Activated CD4-positive, alpha-beta T cell treated with anti-CD3 and anti-CD28 coated beads, Interleukin-2, amount 50 U/mL, for 16 hours (primary cell): ENCODE results near the gene FRY.
"Not testable (repeated sequence)": the region's sequence is repeated elsewhere in the genome, so short reads cannot be mapped to it uniquely, and the experiment has no call there.

Experiments
- DNase-seq: peaks from one replicate; pipeline ENCODE4 v3.0.0-alpha.2; 2020

Gene FRY

GRCh38 chr13:32044446-32044845 is 12.9 kb downstream of the FRY start:
- DNase-seq: no peak

- no peak for DNase-seq
Observed at GRCh38 chr13:32045537-32045936, 14.0 kb downstream of the FRY start.

- no peak for DNase-seq
Observed at GRCh38 chr13:32045982-32046785, 14.6 kb downstream of the FRY start.

- no peak for DNase-seq
Observed at GRCh38 chr13:32047088-32047487, 15.5 kb downstream of the FRY start.

GRCh38 chr13:32047793-32048192 is 16.2 kb downstream of the FRY start:
- no peak for DNase-seq

GRCh38 chr13:32048816-32049215 is 17.2 kb downstream of the FRY start:
- no peak for DNase-seq

- no peak for DNase-seq
Observed at GRCh38 chr13:32051156-32051555, 19.6 kb downstream of the FRY start.

- DNase-seq: no peak
Observed at GRCh38 chr13:32056316-32056715, 24.7 kb downstream of the FRY start.

GRCh38 chr13:32057325-32057724 is 25.8 kb downstream of the FRY start:
- DNase-seq: not testable (repeated sequence)

- DNase-seq: no peak
Observed at GRCh38 chr13:32059511-32059984, 28.0 kb downstream of the FRY start.

GRCh38 chr13:32060401-32060878 is 28.9 kb downstream of the FRY start:
- DNase-seq: no peak

GRCh38 chr13:32063619-32064233 is 32.2 kb downstream of the FRY start:
- DNase-seq: no peak

- no peak for DNase-seq
Observed at GRCh38 chr13:32067149-32067961, 35.8 kb downstream of the FRY start.

GRCh38 chr13:32068255-32068654 is 36.7 kb downstream of the FRY start:
- DNase-seq: no peak

- DNase-seq: no peak
Observed at GRCh38 chr13:32073180-32073864, 41.7 kb downstream of the FRY start.

- no peak for DNase-seq
Observed at GRCh38 chr13:32075170-32075851, 43.7 kb downstream of the FRY start.

- no peak for DNase-seq
Observed at GRCh38 chr13:32079587-32079986, 48.0 kb downstream of the FRY start.

GRCh38 chr13:32080328-32080744 is 48.8 kb downstream of the FRY start:
- no peak for DNase-seq

- no peak for DNase-seq
Observed at GRCh38 chr13:32081591-32081990, 50.0 kb downstream of the FRY start.

GRCh38 chr13:32086366-32086765 is 54.8 kb downstream of the FRY start:
- no peak for DNase-seq

- DNase-seq: no peak
Observed at GRCh38 chr13:32086791-32087441, 55.3 kb downstream of the FRY start.
